ENCODE results near the gene STC2.

DNA sequence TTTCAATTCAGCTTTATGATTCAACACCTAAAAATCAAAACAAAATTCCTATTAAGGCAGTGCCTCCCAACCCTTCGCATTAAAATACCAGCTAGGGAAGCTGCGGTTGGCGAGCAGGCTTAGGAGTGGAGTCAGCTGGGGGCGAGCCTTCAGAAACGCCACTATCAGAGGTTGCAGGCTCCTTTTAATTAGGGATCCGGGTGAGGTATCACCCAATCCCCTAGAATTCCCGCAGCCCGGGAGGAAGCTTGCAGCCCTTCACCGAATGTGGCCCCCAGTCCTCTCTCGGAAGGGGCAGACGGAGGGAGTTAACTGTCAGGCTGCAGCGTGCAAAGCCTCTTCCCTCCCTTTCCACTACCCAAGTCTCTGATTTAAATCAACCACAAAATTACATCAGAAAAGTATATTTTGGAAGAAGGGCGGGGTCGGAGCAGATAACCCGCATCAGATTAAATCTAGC, 1.7 kb downstream of the STC2 start:
- TF ChIP-seq EZH2 (IDR thresholded peaks at IDR 0.05; ENCODE audit: borderline replicate concordance, low read length) (no peak), CTCF (IDR thresholded peaks at IDR 0.05; ENCODE audit: low read length) (no peak)
